GM11168 (cell line): ENCODE measurements around the gene MYBPC3.

Source experiments
- in situ Hi-C: fragments of 300-500 bp; cut with MboI; formaldehyde crosslinking; loops from one replicate; pipeline ENCODE4 v1.12.0; 2022; ENCODE audit warnings: low sequenced_read_pairs; ENCODE audit not compliant: unreplicated experiment

Gene MYBPC3

DNA sequence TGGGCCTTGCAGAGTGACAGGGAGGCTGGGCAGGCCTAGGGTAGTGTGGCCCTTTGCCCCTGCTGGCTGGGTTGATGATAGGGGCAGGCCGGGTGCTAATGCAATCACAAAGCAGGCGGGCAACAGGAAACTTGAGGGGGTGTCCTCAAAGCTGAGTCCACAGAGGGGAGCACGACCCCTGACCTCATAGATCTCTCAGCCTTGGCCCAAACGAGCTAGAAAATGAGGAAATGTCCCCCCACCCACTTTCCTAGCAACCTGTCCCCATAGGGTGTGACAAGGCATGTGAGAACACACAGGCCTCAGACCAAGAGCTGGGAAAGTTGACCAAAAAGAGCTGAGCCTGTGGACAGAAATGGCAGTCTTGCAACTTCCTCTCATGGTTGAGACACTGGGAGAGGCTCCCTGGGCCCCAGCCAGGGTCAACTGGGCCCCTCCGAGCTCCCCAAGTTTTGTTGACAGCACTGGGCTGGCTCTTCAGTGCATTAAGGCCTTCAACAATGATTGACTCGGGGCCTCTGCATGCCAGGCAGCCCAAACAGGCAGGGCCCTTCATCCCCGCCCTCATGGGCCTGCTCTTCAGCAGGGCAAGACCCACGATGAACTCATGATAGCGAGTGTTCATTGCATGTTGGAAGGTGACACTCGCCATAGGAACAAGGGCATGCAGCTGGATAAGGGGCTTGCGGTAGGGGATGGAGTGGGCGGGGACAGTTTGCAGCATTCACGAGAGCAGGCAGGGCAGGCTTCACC, 35.6 kb upstream of the MYBPC3 start:
- in situ Hi-C loops, result no loop called here

DNA sequence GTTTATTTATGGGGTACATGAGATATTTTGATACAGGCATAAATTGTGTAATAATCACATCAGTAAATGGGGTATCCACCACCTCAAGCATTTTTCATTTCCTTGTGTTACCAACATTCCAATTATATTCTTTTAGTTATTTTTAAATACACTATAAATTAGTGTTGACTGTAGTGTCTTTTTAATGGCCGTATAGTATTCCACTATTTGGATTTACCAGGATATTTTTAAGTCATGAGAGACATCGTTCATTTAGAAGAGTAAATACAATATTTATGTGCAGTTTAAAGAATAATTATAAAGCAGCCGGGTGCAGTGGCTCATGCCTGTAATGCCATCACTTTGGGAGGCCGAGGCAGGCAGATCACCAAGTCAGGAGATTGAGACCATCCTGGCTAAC, 32.0 kb upstream of the MYBPC3 start:
- in situ Hi-C loops, result no loop called here

DNA sequence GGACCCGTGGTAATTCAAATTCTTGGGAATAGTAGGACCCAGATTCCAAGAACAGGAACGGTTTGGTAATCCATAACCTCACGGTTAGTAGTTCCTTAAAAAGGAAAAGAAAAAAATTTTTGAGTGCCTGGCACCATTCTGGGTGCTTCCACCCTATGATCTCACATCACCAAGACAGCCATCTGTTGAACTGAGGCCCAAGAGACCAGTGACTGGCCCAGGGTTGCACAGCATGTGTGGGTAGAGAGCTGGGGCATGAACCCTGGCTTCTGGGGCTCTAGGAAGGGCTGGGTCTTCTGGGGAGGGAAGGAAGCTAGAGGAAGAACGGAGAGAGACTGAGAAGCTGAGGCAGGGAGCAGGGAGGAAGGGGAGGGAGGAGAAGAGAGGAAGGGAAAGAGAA, 30.6 kb upstream of the MYBPC3 start:
- in situ Hi-C loops, result no loop called here

DNA sequence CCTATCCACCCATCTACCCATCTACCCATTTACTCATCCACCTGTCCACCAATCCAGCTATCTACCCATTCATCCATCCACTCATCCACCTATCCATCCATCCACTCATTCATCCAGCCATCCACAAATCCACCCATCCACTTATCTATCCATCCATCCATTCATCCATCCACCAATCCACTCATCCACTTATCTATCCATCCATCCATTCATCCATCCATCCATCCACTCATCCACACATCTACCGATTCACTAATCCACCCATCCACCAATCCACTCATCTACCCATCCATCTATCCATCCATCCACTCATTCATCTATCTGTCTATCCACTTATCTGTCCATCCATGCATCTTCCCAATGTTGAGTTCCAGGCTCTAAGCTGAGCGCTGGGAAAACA, 27.6 kb upstream of the MYBPC3 start:
- in situ Hi-C loops, result no loop called here

DNA sequence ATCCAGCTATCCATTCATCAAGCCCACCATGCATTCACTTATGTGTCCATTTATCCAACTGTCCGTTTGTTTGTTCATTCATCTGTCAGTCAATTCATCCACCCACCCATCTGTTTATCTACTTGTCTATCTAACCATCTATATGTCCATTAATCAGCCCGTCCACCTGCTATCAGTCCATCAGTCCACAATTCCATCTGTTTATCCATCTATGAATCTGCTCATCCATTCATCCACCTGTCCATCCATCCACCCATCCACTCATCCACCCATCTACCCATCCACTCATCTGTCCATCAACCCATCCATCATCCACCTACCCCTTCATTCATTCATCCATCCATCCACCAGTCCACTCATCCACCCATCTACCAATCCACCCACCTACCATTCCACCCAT, 26.8 kb upstream of the MYBPC3 start:
- in situ Hi-C loops, result no loop called here

DNA sequence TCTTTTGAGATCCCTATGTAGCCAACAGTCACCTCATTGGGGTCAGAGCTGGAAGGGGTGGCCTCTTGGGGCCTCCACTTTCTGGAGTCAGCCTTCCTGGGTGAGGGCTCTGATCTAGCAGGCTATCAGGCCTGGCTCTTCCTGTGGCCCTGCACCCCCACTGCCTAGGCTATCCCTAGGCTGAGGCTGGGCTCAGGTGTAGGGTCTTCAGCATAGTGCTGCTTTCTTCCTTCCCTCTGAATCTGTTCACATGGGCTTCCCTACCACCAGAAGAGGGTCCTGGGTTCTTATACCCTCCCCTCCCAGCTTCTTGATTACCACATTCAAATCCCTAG, 26.3 kb upstream of the MYBPC3 start:
- in situ Hi-C loops, result no loop called here

DNA sequence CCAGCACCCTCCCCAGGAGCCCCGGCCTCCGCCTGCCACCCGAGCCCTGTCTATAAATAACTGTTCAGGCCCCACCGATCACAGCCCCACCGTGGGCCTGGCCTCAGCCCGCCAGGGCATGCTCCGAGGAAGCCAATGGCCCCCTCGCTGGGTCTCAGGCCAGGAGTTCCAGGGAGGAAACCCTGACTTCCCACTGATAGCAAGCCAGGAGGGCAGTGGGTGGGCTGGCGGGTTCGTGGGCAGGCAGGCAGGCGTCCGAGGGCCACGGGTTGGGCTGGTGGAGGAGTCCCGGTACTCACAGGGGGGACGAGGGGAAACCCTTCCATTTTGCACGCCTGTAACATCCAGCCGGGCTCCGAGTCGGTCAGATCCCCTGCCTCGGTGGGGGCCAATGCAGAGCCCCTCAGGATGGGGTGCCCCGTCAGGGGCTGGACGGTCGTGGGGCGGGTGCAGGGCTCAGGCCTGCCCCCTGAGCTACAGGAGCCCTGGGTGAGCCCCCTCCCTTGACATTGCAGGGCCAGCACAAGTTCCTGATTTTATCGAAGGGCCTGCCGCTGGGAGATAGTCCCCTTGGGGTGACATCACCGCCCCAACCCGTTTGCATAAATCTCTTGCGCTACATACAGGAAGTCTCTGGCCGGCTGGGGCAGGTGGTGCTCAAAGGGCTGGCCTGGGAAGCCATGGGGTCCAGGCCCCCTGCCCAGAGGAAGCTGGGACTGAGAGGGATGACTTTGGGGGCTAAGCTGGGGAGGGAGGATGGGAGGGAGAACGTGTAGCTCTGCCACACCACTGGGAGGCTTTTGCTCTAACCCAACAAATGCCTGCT, 25.7 kb upstream of the MYBPC3 start, which contains the start of gene SPI1:
TSS of gene SPI1 (minus strand) at position 538 of the 826 bp plus-strand sequence. CDS start at position 344, 194 bp downstream.
- in situ Hi-C loops, result no loop called here

DNA sequence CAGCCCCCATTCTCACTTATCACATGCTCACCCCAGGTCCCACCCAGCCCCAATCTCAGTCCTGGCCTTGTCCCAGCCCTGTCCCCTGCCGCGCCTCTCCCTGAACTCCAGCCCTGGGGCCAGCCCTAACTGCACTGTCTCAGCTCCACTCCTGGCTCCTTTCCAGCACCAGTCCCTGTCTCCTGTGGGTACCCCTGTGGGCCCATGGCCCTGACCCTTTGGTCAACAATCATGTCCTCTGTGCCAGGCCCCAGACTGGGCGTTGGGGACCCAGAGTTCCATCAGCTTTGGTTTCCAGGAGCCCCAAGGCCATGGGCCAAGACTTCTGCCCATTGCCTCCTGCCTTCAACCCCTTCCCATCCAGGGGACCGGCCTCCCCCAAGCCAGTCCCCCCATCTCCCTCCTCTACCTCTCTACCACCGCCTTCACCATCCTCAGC, 25.1 kb upstream of the MYBPC3 start:
- in situ Hi-C loops, result no loop called here

DNA sequence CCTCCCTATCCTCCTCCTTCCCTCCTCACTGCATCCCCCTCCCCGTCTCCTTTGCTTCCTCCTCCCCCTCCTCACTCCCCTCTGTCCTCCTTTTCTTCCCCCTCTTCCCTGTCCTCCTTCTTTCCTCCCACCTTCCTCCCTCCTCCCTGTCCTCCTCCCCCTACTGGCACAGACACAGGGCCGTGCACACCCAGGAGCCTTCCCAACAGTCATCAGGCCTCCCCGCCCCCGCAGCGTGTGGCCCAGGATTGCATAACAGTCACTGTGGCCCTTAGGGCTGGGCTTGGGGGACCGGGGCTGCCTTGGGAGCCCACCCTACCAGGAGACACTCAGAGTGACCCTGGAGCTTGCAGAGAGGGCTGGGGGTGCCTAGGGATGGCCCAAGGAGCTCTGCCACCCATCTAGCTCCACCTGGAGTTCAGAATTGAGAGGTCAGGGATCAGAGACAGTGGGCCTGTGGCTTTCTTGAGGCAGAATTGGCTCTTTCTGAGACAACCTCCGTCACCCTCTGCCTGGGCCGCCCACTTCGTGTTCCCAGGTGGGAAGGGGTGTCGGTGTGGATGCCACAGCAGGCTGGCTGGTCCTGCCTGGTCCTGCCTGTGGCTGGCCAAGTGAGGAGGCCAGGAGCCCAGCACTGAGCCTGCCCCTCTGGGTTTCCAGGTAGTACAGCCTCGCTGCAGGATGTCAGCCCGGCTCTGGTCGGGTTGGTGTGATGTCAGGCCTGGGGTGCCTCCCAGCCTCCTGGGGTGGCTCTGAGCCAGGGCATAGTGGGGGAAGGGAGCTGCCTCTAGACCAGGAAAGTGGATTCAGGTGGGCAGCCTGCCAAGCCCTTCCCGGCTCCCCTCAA, 24.2 kb upstream of the MYBPC3 start:
- in situ Hi-C loops, result no loop called here

DNA sequence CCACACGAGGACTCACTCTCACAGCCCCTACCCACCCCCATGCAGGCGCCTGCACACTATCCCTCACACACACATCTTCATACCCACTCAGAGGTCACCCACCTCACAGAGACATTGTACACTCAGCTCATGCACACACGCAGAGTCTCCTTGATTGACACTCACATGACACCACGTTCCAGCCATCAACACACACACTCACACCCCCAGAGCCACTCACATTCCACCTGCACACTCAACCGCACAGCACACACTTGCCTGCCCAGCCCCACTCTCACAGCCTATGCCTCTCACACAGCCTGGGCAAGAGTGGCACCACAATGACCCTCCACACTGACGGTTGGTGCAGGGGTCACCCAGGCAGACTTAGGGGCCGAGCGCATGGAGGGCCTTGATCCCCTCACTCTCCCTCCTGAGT, 23.6 kb upstream of the MYBPC3 start:
- in situ Hi-C loops, result no loop called here

DNA sequence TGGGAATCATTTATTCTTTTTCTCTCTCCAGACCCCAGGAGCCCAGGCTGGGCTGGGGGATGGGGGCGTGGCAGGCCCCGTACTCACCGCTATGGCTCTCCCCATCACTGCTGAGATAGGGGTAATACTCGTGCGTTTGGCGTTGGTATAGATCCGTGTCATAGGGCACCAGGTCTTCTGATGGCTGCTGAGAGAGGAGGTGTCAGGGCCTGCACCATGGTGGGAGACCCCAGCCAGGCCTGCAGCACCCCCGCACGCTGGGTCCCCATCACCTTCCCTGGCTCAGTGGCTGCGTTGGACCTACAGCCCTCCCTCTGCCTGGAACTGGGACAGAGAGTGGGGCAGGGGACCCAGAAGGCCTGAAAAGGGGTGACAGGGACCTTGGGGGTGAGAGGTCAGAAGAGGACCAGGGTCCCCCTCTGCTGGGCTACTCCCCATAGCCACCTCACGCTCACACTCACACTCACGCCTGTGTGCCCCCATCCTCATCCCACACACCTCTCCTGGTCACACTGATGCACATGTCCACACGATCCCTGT, 23.1 kb upstream of the MYBPC3 start:
- in situ Hi-C loops, result no loop called here

DNA sequence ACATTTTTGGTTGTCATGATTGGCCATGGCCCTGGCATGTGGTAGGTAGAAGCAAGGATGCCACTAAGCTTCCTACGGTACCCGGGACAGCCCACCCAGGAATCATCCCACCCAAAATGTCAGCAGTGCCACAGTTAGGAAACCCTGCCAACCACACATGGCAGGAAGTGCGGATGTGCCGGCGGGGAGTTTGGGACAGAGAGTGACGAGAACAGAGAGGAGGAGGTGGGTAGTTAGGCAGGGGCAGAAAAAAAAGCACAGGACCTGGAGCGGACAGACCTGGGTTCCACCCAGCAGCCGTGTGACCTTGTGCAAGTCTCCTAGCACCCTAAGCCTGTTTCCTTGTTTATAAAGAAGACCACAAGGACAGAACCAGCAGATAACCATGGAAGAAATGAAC, 22.5 kb upstream of the MYBPC3 start:
- in situ Hi-C loops, result no loop called here

DNA sequence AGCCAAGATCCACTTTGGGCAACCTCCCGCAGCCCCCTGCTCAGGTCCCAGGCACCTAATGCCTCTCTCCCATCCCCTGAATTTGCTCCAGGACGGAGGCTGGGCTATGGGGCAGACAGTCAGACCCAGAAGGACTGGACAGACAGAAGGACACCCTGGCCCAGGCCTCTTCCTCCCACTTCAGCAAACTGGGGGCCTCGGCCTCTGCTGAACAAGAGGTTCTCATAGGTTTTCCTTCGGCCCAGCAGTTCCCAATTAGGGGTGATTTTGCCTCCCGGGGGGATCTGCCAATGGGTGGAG, 22.2 kb upstream of the MYBPC3 start:
- in situ Hi-C loops, result no loop called here

DNA sequence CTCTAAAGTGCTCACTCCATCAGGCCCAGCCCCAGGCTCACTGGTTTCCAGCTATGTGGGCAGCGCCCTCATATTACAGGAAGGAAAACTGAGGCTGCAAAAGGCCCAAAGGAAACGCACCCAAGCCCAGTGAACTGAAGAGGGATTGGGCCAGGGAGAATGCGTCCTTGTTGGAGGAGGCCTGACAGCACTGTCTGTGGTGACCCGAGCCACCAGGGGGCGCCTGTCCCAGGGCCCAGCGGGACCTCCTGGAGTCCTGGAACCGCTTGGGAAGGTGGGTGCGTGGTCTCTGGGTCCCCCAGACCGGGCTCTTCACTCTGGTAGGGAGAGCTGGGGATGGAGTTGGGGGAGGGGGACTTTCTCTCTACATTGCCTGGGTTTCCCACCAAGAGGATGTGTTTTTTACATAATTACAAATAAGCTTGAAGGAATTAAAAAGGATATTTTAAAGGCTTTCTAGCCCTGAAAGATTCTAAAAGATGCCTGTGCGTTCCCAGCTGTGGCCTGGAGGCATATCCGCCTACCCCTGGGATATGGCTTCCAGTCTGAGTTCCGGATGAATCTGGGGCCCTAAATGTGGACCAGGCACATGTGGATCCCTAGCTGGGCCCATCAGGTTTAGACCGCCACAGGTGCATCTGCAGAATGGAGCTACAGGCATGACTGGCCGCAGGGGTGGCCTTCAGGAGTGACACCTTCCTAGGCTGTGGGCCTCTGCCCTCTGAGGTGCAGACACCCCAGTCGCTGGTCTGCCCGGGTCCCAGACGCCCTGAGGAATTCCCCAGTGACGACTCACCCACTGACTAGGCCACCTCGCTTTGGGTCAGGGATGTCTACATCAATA, 21.6 kb upstream of the MYBPC3 start:
- in situ Hi-C loops, result no loop called here

DNA sequence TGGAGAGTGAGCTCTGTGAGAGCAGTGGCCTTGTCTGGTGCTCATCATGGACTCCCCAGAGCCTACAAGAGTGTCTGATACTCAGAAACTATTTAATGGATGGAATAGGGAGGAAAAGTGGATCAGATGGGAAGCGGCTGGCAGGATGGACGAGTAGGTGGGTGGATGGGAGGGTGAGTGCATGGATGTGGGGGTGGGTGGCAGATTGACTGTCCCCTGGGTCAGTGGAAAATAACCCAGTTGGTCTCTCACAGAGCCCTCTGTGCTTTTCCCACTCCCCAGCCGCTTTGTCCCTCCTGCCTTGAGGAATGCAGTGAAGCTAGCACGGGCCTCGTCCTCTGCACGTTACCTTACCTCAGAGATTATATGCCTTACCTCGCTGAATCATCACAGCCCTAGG, 19.9 kb upstream of the MYBPC3 start:
- in situ Hi-C loops, result no loop called here

DNA sequence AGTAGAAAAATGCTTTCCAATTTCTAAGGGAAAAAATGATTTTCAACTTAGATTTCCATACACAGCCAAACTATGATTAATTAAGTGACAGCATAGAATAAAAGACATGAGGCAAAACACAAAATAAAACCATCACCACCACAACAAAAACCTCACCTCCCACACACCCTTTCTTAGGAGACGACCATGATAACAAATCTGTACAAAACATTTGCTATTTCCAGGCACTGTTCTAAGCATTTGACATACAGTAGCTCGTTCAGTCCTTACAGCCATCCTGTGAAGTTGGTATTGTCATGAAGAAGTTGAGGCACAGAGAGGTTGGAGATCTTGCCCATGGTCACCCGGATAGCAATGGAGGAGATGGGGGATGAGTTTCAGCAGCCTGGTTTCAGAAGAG, 17.2 kb upstream of the MYBPC3 start:
- in situ Hi-C loops, result no loop called here

DNA sequence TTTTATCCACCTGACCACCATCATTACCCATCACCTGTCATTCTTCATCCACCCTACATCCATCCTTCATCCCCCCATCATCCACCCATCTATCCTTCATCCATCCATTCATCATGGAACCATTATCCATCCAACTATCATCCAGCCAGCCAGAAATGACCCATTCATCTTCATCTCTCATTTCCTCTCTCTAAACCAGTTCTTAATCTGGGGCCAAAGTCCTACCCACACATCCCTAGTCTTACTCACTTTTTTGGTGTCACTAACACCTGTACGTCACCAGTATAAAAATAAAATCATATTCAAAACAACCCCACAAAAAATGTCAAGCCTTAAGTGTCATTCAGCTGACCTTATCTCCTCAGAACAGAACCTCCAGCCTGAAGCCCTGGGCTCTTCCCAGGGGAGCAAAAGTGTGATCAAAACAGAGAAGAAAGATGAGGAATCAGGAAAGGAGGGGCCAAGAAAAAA, 13.6 kb upstream of the MYBPC3 start:
- in situ Hi-C loops, result no loop called here

DNA sequence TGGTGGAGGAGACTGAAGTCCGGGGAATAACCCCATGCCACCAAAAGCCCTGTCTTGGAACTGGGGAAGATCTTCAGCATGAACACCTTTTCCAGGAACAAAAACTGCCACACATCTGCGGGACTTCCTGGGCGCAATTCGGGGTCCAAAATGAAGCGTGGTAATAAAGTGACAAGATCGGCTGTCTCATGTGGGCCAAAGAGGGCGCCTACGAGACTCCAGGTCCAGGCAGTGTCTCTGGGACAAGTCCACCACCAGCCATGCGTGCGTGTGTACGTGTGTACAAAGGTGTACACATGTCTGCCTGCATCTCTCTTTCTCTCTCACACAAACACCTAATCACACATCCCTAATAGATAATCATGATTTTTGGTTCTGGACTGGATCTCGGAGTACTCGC, 8.9 kb upstream of the MYBPC3 start:
- in situ Hi-C loops, result no loop called here

DNA sequence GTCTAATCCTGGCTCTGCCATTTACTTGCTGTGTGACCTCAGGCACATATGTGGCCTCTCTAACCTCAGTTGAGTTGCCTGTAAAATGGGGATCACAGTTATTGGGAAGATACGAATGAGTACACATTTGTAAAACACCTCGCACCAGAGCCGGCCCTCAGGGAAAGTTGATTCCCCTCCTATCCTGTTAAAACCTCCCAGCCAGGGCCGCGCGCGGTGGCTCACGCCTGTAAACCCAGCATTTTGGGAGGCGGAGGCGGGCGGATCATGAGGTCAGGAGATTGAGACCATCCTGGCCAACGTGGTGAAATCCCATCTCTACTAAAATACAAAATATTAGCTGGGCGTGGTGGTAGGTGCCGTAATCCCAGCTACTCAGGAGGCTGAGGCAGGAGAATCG, 7.8 kb upstream of the MYBPC3 start:
- in situ Hi-C loops, result no loop called here

DNA sequence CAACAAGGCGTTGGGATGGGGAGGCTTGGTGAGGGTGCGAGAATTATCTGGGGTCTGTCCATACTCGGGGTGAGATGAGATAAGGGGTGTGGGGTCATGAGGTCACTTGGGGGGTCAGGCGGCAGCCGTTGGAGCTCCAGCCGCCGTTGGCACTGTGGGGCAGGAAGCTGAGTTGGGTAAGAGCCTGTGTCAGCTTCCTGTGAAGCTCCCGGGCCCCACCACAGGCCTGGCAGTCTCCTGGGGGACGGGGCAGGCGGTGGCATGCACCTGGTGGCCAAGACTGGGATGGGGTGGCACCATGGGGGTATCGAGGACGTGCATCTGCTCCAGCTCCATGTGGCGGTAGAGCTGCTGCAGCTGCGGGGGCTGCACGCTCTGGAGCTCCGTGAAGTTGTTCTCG, 7.1 kb upstream of the MYBPC3 start:
- in situ Hi-C loops, result no loop called here
